ENCODE results near the gene SENP3. TPM values are rescaled to one million over a fixed set of nuclear protein-coding genes. Genes with fewer than 3 reads are reported as not detected.

SENP3 gene
- total and polyA plus RNA-seq, 2 of the 13 experiments (the other 11 are each of a cell fraction or from before 2014, with no cell fraction given) = 55.8 to 75.4 TPM

DNA sequence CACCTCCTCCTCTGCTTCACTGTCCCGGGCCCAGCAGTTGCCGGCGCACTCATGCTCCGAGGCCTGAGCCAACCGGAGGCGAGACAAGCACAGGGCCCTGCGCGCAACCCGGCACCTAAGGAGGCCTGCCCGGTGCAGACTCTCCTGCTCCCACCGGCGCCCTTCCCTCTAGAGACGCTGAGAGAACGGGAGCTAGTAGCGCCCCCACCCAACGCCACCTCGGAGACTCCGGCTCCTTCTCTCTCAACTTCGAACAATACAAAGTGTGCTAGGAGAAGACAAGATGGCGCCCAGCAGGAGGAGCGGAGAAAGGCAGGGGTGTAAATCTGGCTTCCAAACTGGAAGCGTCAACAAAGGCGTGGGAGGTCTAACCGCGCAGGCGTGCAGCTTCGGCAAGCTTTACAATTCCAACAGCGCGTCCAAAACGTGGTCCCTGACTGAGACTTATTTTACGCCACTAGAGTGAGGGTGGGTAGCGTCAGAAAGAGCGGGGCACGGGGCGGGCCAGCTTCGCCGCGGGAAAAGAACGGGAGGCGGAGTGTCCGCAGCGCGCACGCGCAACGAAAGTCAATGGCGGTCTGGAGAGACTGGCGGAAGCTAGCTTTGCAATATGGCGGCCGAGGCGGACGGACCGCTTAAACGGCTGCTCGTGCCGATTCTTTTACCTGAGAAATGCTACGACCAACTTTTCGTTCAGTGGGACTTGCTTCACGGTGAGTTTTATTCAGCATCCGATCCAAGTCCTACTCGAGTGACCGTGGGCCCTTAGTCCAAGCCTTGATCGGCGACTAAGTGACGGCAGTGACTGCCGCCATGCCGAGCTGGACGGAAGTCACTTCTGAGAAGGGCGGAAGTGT lies 21.8 kb downstream of the SENP3 start, which contains the start of gene MPDU1 (continued):
- TF ChIP-seq TARDBP (CRISPR knock-in tag; IDR thresholded peaks at IDR 0.05) = peak; percentile 70
- peak; percentile 92 for TF ChIP-seq ZNF574 (CRISPR knock-in tag; IDR thresholded peaks at IDR 0.05)
- TF ChIP-seq GABPA (IDR thresholded peaks at IDR 0.05; ENCODE audit: low read depth, low read length) = peak; percentile 77
- peak; percentile 97 for TF ChIP-seq GABPA (CRISPR knock-in tag; IDR thresholded peaks at IDR 0.05; ENCODE audit: low read depth)
- 0 out of 2 replicates have a peak, but pooled peaks have one; percentile 47 for TF ChIP-seq ZNF879 (CRISPR knock-in tag; IDR thresholded peaks at IDR 0.05)
- 0 out of 2 replicates have a peak, but pooled peaks have one; percentile 19 for TF ChIP-seq RXRB (CRISPR knock-in tag; IDR thresholded peaks at IDR 0.05; ENCODE audit: borderline replicate concordance)
- TF ChIP-seq, protein P1, sequence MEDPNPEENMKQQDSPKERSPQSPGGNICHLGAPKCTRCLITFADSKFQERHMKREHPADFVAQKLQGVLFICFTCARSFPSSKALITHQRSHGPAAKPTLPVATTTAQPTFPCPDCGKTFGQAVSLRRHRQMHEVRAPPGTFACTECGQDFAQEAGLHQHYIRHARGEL (CRISPR knock-in tag; IDR thresholded peaks at IDR 0.05) = no peak
- TF ChIP-seq, protein P2, sequence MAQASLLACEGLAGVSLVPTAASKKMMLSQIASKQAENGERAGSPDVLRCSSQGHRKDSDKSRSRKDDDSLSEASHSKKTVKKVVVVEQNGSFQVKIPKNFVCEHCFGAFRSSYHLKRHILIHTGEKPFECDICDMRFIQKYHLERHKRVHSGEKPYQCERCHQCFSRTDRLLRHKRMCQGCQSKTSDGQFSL (CRISPR knock-in tag; IDR thresholded peaks at IDR 0.05) = peak; percentile 19; the same call in 1 of the 2 replicates
- TF ChIP-seq SNAPC2 (CRISPR knock-in tag; IDR thresholded peaks at IDR 0.05) = 0 out of 2 replicates have a peak, but pooled peaks have one; percentile 64
- no peak for TF ChIP-seq MBNL3 (CRISPR knock-in tag; conservative IDR thresholded peaks at IDR 0.05)
- peak; percentile 94; the same call in 1 of the 2 replicates for TF ChIP-seq KLF12 (CRISPR knock-in tag; IDR thresholded peaks at IDR 0.05; ENCODE audit: borderline replicate concordance)
- no peak for TF ChIP-seq HOXA9 (CRISPR knock-in tag; IDR thresholded peaks at IDR 0.05; ENCODE audit: borderline replicate concordance)
- TF ChIP-seq SSRP1 (CRISPR knock-in tag; IDR thresholded peaks at IDR 0.05) = no peak
- TF ChIP-seq ZFP36L2 (CRISPR knock-in tag; IDR thresholded peaks at IDR 0.05) = no peak
- TF ChIP-seq ZNF615 (CRISPR knock-in tag; IDR thresholded peaks at IDR 0.05; ENCODE audit: borderline replicate concordance) = no peak; the same call in 1 of the 2 replicates
- 0 out of 2 replicates have a peak, but pooled peaks have one; percentile 26 for TF ChIP-seq FOSL2 (CRISPR knock-in tag; IDR thresholded peaks at IDR 0.05)
- peak; percentile 66 for TF ChIP-seq ZBTB7A (CRISPR knock-in tag; IDR thresholded peaks at IDR 0.05)
- TF ChIP-seq ZNF276 (CRISPR knock-in tag; IDR thresholded peaks at IDR 0.05; ENCODE audit: low read depth) = no peak
- TF ChIP-seq, protein P3, sequence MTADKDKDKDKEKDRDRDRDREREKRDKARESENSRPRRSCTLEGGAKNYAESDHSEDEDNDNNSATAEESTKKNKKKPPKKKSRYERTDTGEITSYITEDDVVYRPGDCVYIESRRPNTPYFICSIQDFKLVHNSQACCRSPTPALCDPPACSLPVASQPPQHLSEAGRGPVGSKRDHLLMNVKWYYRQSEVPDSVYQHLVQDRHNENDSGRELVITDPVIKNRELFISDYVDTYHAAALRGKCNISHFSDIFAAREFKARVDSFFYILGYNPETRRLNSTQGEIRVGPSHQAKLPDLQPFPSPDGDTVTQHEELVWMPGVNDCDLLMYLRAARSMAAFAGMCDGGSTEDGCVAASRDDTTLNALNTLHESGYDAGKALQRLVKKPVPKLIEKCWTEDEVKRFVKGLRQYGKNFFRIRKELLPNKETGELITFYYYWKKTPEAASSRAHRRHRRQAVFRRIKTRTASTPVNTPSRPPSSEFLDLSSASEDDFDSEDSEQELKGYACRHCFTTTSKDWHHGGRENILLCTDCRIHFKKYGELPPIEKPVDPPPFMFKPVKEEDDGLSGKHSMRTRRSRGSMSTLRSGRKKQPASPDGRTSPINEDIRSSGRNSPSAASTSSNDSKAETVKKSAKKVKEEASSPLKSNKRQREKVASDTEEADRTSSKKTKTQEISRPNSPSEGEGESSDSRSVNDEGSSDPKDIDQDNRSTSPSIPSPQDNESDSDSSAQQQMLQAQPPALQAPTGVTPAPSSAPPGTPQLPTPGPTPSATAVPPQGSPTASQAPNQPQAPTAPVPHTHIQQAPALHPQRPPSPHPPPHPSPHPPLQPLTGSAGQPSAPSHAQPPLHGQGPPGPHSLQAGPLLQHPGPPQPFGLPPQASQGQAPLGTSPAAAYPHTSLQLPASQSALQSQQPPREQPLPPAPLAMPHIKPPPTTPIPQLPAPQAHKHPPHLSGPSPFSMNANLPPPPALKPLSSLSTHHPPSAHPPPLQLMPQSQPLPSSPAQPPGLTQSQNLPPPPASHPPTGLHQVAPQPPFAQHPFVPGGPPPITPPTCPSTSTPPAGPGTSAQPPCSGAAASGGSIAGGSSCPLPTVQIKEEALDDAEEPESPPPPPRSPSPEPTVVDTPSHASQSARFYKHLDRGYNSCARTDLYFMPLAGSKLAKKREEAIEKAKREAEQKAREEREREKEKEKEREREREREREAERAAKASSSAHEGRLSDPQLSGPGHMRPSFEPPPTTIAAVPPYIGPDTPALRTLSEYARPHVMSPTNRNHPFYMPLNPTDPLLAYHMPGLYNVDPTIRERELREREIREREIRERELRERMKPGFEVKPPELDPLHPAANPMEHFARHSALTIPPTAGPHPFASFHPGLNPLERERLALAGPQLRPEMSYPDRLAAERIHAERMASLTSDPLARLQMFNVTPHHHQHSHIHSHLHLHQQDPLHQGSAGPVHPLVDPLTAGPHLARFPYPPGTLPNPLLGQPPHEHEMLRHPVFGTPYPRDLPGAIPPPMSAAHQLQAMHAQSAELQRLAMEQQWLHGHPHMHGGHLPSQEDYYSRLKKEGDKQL (CRISPR knock-in tag; IDR thresholded peaks at IDR 0.05; ENCODE audit: low read depth) = no peak
